Germinal center (tissue), 1 donor: ENCODE measurements around the gene CDH26.
"Not testable (repeated sequence)": the region's sequence is repeated elsewhere in the genome, so short reads cannot be mapped to it uniquely, and the experiment has no call there.

Experiments
- DNase-seq: peaks from one replicate; pipeline ENCODE4 v3.0.0; 2012; ENCODE audit warnings: mixed read lengths, low spot score

CDH26 gene

DNA sequence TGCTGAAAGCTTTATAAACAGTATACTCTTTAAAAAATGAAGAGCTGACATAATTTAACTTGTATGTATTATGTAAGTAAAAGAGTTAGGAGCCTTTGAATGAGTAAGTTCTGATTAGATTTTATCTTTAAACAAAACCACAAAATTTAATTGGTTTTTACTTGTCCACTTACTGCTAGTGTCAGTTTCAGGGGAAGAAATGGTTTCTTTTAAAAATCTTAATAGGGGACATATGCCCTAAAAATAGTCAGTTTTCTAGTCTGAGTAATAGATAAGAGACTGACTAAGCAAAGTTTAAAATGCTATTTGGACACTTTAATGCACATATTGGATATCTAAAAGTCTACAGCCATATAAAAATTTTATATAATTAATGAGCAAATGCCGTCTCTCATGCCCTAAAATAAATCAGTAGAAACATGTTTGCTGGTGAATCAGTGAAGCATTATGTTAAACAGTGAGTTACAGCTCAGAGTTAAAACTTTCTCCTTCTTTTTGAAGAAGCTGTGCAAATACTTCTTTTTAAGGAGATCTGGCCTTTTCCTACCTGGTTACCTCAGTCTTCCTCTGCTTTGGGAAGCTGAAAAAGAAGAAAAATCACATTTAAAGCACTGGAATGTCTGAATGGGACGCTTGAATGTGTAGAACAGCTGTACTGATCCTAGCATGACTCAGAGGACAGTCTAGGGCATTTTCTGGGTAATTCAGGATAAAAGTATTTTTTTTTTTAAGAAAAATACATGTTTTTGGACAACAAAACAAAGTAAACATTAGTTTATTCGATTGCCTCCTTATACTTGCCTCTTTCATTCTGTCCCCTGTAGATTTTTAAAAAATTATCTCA is 55.3 kb downstream of the CDH26 start:
- DNase-seq: no peak

DNA sequence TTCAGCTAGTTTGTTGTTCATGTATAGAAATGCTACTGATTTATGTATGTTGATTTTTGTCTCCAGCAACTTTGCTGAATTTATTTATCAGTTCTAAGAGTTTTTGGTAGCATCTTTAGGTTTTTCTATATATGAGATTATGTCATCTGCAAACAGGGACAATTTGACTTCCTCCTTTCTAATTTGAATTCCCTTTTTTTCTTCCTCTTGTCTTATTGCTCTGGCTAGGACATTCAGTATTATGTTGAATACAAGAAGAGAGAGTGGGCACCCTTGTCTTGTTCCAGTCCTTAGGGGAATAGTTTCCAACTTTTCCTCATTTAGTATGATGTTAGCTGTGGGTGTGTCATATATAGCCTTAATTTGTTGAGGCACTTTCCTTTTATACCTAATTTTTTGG is 58.2 kb downstream of the CDH26 start:
- DNase-seq: no peak

DNA sequence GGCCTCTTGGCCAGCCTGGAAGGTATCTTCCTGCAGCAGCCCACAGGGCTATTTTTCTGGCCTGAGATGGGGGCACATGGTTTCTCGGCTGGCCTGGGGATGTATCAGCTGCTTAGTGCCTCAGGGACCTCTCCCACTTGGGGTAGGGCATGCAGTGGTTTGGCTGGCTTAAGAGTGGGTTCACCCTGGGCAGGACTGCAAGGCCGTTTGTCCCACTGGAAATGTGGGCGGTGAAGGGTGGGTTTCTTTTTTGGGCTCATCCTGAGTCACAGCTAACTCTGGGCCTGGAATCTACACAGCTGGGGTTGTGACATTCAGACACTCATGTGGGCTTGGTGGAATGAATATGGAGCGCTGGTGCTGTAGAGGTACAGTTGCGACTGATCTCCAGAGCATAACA is 62.0 kb downstream of the CDH26 start:
- no peak for DNase-seq

DNA sequence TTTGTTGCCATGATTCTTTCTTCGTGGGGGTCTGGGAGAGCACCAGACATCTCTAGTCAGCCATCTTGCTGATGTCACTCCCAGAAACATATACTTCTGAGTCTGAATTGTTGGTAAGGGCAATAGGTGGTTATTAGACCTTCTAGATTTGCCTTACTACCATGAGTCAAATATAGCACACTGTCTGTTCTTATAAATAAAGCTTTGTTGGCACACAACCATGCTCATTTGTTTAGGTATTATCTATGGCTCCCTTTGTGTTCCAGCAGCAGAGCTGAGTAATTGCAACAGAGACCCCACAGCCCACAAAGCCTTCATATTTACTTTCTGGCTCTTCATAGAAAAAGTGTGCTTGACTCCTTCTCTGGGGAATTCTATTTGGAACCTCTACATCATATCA is 62.9 kb downstream of the CDH26 start:
- DNase-seq: no peak

DNA sequence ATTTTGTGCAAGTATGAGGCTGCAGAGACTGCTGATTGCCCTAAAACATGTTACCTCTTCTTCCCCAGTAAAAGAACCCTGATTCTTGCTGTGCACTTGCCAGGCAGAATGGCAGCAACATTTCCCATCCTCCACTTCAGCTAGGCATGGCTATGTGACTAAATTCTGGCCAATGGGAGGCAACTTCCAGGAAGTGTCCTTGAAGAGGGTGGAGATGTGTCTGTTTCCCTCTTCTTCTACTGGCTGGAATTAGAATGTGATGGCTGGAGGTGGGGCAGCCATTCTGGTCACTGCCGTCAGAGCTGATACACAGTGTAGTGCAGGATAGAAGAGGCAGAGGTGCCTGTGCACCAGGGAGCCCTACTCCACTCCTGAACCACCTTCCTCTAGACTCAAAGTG is 64.6 kb downstream of the CDH26 start:
- DNase-seq: no peak

DNA sequence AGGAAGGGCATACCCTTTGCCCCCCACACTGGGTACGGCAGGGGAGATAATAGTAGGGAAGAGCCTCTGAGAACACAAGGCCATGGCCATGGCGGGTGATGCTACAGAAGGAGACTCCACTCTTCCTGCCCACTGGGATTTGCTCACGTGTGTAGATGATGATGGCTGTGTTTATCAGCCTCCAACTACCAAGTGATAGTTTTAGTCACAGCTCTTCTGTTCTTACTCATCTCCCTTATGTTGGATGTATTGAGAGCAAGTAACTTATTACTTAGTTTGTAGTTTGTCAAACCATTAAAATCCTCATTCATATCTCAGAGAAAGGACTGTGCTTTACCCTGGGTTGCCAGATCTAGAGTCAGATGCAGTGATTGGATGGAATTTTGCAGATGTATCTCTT is 66.0 kb downstream of the CDH26 start:
- DNase-seq: no peak

DNA sequence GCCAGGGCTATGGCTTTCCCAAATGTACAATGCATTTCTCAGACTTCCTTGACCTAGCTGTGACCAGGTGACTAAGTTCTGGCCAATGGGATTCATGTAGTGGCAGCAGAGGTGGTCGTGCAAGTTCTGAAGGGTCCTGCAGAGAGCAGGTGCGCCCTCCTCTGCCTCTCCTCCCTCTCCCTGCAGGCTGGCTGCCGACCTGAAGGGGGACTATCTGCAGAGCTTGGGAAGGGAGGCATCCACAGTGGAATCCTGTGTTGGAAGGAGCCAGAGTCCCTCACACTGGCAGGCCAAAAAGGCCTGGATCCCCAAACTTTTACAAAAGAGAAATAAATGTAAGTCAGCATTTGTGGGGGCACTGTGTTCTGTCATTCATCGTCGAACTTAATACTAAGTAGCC is 66.6 kb downstream of the CDH26 start:
- no peak for DNase-seq

DNA sequence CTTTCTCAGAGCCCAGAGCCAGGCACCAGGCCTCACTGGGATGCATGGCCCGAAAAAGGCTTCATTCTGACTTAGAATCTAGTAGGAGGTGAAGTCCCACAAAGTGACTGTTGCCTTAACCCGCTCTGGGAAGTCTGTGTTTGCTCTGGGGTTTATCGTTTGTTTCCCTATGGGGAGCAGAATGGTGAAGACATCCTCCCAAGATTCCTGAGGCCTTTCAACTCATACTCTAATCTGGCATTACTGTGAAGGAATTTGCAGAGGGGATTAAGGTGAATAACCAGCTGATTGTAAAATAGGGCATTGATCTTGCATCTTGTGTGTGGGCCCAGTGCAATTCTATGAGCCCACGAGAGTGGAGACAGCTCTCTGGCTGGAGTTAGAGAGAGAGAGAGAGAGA is 67.8 kb downstream of the CDH26 start:
- no peak for DNase-seq

DNA sequence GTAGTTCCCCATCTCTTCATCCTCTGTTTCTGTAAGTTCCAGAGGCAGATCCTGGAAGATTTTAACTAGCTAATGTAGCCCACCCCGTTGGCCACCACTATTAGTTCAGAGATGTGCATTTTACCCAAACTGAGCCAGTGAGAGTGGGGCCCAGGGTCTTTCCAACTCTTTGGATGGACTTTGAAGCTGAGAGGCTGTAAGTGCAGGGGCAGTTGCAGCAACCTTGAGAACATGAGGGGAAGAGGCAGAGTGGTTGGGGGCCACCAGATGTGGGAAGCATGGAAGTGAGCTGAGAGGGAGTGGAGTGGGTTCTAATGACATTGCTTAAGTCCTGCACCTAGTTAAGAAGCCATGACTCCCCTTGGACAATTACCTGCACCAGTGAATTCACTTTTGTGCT is 72.2 kb downstream of the CDH26 start:
- no peak for DNase-seq

DNA sequence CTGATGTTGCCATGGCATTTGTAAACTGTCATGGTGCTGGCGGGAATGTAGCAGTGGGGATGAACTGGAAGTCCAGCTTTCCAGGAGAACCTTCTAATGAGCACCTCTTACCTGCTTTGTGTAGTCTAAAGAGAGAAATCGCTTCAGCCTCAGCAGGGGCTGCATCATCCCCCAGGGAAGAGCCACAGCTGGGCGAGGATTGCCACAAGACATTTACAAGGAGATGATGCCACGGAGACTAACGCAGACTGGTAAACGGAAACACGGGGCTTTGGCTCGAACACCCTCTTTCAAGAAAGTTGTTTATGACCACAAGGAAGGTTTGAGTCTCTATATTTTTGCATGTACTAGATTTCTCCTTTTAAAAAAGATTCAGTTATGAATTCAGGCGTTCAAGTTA is 72.9 kb downstream of the CDH26 start:
- DNase-seq: no peak

DNA sequence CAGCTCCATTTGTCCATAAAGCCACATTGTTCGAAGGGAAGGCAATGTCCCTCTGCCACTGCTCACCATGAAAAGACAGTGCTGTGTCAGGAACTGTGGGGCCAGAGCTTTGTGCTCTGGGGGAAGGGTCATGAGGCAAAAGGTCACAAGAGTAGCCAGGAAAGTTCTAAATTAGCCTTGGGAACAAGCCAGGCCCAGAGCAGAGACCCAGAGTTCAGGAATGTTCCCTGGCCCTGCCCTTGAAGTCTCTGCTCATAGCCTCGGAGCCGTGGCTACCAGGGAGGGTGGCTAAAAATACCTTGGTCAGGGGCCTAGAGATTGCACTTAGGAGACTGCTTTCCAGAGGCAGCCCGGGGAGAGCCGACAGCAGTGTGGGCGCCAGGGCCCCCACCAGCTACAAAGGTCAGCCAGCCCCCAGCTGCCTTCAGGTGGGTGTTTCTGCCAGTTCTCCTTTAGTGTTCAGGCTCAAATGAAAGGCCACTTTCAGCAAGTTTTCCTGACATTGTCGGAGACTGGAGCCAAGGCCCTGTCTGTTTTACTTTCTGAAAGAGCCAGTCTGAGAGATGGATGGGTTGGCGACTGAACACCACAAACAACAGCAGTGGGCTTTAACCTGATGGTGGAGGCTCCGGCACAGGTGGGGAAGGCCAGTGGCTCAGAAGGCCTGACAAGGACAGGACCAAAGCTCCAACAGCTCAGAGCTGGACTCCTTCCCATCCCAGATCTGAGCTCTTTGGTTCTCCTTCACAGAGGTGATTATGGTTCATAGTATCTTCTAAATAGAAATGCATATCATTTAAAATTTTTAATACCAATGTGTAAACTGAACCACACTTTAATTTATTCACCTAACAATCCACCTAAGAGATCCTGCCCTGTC is 76.2 kb downstream of the CDH26 start:
- no peak for DNase-seq

DNA sequence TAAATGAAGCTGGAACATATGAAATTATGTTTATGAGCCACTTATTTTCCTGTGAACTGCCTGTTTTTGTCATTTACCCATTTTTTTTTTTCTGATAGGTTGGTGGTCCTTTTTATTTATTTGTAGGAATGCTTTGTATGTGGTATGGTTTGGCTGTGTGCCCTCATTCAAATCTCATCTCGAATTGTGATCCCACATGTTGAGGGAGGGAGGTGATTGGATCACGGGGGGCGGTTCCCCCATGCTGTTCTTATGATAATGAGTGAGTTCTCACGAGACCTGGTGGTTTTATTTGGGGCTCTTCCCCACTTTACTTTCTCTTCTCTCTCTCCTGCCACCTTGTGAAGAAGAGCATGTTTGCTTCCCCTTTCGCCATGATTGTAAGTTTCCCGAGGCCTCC is 77.3 kb downstream of the CDH26 start:
- DNase-seq: no peak

DNA sequence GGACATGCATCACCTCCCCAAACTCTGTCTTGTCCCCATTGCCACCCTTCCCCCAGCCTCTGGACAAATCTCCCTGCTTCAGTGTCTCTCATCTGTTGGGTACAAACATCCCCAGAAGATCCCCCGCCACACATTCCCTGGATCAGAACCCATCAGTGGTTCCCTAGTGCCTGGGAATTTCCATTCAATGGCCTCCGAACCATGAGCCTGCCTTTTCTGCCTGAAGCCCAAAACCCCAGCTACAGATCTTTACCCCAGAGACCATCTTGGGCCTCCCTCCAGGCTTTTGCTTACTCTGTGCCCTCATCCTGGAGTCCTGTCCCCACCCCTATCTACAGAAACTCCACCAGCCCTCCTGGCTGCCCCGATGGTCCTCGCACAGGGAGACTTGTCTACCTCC is 78.1 kb downstream of the CDH26 start:
- DNase-seq: no peak

DNA sequence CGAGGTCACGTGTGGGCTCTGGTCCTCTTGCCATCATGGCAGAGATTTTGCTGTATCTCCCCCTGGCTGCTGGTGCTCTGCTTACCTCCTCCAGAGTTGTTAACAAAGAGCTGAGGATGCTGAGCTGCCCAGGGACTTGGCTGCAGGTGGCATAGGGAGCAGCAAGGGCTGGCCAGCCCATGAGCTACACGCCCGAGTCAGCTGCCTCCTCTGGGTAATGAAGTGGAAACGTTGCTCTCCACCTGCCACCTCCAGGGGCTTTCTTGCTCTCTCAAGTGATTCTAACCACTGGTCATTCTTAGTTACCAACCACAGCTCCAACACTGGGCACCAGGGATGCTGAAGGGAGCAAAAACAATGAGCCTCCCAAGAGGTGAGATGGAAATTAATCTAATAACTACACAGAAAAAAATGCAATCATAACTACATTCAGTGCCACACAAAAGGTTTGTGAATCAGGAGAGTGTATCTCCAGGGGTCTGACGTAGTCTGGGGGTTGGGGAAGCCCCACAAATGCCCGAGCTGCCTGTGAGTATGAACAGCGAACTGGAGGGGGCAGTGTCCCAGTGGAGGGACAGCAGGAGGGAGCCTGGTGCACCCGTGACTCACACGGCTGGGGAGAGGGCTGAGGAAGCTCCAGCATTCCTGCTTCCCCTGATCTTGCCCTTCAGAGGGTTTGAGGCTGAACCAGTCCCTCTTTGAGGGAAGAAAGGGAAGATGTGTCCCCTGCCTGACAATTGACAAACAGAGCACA is 78.7 kb downstream of the CDH26 start:
- no peak for DNase-seq

DNA sequence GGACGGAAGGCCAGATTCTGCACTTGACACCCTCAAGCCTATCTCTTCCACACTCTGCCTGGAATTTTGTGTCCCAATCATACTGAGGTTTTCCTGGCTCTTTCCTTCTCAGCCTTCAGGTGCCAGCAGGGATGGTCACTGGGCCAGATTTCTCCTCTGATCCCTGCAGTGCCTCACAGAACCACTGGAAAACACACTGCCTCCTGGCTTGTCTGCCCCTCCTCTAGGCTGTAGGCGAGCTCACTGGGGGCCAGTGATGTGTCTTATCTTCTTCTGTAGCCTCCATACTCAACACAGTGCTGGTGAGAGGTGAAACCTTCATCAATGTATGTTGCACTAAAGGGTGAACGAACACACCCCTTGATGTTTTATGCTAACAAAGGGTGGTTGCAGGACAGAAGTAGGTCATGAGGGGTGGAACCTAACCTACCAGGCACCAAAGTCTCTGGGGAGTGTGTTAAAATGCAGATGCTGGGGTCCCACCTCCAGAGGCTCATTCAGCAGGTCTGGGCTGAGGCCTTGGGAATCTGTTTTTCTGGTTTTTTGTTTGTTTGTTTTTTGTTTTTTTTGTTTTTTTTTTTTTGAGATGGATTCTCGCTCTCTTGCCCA is 80.3 kb downstream of the CDH26 start:
- no peak for DNase-seq

DNA sequence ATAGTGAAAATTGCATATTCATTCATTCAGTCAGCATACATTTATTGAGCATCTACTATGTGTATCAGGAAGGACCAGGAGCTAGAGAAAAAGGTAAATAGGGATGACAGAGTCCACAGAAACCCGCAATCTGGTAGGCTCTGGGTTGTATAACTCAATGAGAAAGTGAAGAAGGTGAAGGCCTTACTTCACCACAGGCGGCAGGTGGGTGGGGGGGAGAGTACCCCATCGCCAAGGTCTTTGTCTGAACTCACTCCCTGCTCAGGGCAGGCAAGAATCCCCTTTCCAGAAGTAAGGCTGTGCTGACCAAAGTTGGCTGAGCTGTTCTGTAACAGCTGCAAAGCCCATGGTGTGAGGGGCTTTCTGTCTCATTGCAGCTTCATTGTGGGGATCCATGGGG is 81.3 kb downstream of the CDH26 start:
- DNase-seq: no peak

DNA sequence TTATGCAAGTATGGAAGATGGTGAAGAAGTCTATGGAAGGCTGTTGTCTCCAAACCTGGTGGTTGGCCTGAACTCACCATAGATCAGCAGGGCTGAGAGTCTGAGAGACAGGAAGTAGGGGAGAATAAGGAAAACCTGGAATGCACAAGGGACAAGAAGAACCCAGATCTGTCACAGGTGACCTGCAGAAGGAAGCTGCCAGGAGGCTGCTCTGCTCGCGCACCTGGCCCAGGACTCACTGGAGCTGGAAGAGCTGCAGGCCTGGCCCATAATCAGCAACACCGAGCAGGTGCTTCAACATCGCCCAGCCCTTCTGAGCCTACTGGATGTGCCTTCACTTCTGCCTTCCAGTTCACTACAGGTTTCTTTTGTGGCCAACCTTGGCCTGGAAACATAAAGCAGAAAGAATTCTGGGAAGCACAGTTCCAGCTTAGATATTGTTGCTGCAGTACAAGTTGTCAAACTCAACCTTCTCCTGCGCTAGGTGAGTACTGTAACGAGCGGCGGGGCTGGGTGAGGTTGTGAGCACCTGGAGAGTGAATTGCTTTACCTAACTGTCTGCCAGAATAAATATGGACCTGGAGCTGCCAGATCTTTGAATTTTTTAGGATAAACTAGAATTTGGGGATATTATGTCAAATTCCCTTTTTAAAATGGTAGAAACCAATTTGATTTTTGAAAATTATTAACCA is 82.4 kb downstream of the CDH26 start:
- DNase-seq: no peak

DNA sequence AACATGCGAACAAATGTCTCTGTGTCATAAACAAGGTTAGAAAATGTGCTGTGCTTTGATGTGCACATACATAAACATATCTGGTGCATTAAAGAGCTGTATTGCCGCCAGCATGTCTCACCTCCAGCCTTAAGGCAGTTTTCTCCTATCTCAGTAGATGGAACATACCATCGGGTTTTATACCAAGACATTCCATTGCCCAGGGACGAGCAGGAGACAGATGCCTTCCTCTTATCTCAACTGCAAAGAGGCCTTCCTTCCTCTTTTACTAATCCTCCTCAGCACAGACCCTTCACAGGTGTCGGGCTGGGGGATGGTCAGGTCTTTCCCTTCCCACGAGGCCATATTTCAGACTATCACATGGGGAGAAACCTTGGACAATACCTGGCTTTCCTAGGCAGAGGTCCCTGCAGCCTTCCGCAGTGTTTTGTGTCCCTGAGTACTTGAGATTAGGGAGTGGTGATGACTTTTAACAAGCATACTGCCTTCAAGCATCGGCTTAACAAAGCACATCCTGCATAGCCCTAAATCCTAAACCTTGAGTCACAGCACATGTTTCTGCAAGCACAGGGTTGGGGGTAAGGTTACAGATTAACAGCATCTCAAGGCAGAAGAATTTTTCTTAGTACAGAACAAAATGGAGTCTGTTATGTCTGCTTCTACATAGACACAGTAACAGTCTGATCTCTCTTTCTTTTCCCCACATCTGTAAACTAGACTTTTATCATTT is 83.4 kb downstream of the CDH26 start:
- DNase-seq: not testable (repeated sequence)

DNA sequence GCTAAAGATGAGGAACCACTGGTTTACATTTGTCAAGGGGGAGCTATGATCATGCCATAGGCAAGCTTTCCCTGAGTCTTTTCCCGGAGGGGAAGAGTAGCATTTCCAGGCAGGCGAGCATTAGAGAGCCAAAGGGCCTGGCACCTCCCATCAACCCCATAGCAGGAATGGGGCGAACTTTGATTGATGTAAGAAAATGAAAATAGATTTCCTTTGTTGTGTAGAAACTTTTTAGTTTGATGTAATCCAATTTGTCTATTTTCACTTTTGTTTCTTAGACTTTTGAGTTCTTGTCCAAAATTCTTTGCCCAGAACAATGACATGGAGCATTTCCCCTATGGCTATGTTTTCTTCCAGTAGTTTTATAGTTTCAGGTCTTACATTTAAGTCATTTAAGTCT is 85.2 kb downstream of the CDH26 start:
- DNase-seq: no peak

DNA sequence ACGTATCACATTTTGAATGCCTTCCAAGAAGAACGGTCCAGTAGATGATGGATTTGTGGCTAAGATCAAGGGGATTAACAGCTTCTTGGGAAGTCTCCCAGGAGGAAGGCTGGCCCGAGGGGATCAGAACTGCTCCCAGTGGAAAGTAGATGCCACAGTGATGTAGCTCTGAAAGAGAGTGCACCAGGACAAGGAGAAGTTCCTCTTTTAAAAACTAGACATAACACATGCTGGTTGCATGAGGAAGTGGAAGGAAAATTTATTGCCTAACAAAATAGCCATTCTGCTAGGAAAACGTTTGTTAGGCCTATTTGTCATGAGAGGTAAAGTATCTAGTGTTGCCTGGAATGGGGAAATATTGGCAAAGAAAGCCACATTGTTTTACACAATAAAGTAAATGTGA is 87.8 kb downstream of the CDH26 start:
- no peak for DNase-seq

DNA sequence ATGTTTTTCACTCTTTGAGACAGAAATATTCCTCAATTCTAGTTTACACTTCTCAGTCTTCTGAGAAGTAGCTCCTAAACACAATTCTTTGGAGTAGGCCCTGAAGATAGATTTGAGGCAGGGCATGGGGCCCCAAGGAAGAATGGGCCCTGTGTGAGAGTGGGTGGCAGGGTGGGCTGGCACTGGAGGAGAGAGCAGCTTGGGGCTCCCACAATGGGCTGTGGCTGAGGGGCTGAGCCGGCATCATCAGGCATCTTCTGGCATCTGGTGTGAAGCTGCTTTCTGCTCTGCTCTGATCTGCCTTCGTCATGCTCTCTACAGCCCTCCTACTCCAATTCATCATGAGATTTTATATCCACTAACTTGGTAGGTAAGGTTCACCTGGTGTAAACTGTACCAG is 88.2 kb downstream of the CDH26 start:
- no peak for DNase-seq
